B cell (primary cell): Measurements from ENCODE around the gene SWSAP1.

Experiments
- EZH2 ChIP-seq: IDR thresholded peaks from 2 replicates; pipeline ENCODE4 v1.6.1; 2012; ENCODE audit warnings: borderline replicate concordance, low read depth, mild to moderate bottlenecking, moderate library complexity, low read length; ENCODE audit not compliant: insufficient read depth, poor library complexity, severe bottlenecking
- TF ChIP-seq, protein P1 (sequence below): fragments of 200-600 bp; IDR thresholded peaks from one replicate; pipeline ENCODE4 v1.8.0; 2022; ENCODE audit warnings: antibody characterized with exemption, mild to moderate bottlenecking

DNA sequence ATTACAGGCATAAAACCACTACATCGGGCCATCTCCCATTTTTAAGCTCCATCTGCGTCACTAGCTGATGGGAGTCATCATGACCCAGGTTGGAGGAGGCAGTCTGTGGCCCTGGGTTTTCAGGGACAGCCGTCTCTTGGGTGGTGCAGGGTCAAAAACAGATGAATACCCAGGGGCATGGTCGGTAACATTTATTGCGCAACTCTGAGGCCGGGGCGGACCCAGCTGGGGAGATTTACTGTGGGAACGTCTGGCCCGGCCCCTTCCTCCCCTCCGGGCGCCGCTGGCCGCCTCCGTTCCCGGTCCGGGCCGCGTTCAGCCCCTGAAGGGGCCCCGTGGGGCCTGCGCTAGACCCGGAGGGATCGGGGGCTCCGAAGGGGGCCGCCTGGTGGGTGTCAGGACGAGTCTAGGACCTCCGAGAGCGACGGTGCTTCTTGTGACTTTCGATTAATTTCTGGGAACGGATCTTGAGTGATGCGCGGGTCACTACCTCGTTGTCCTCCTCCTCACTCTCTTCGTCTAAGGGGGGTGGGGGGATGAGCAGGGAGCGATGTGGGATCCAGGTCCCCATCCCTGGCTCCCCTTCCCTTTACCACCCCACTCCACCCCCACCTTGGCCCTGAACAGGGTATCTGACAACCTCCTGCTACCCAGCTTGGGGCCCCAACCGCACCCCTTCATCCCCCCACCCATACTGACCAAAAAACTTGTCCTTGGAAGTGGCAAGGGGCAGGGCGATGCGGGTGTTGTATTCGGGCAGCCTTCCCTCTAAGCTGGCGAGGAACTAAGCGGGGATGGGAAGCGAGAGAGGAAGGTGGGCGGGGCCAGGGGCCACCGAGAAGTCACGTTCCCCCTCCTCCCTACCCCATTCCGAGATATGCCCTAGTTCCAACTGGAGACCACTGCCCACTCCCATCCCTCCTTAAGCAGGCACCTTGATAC lies 46.2 kb downstream of the SWSAP1 start:
- TF ChIP-seq, protein P1, sequence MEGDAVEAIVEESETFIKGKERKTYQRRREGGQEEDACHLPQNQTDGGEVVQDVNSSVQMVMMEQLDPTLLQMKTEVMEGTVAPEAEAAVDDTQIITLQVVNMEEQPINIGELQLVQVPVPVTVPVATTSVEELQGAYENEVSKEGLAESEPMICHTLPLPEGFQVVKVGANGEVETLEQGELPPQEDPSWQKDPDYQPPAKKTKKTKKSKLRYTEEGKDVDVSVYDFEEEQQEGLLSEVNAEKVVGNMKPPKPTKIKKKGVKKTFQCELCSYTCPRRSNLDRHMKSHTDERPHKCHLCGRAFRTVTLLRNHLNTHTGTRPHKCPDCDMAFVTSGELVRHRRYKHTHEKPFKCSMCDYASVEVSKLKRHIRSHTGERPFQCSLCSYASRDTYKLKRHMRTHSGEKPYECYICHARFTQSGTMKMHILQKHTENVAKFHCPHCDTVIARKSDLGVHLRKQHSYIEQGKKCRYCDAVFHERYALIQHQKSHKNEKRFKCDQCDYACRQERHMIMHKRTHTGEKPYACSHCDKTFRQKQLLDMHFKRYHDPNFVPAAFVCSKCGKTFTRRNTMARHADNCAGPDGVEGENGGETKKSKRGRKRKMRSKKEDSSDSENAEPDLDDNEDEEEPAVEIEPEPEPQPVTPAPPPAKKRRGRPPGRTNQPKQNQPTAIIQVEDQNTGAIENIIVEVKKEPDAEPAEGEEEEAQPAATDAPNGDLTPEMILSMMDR, result no peak
- TF ChIP-seq EZH2, result no peak
